Measurements from ENCODE around the gene NHLRC4. TPM values are rescaled to one million over a fixed set of nuclear protein-coding genes. Genes with fewer than 3 reads are reported as not detected.

The NHLRC4 gene
- polyA plus RNA-seq, 1 of the 3 experiments (the other 2 are of a cell fraction) = 0.69 TPM

DNA sequence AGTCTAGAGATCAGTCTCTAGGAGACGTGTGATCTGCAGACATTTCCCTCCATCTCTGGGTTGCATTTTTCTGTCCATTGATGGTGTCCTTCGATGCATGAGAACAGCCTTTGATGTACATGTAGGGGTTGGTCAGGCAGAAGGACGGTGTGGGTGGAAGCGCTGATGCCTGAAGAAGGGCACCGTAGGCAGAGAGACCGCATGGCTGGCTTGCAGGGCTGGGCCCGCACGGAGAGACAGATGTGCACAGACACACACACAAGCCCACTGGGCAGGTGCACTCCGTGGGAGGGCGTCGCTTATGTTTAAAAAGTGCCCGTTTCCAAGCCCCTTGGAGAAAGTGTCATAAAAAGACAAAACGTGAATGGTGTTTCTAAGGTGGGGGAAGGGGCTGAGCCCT, 48.3 kb downstream of the NHLRC4 start:
- Histone ChIP-seq H3K4me1 (ENCODE audit: control insufficient read depth in 1 of 2, insufficient read depth in 2 of 2, low read depth in 1 of 2, low read length in 1 of 2) (no peaks in the 10 kb centered on the region; a peak in 1 of 4 replicates), H3F3A (replicated peaks; ENCODE audit: insufficient read depth) (no peaks in the 10 kb centered on the region), H3K9me2 (no peaks in the 10 kb centered on the region), H3K9ac (no peak overlapping the region), H4K20me1 (ENCODE audit: insufficient read depth) (peaks cover 14% of the 10 kb centered on the region; the same call in 1 of the 2 replicates), H3K36me3 (replicated peaks in 1 of 2; ENCODE audit: control insufficient read depth in 1 of 2, insufficient read depth in 2 of 2, low read length in 1 of 2) (no peaks in the 10 kb centered on the region), H3K79me2 (ENCODE audit: insufficient read depth) (peaks cover 5% of the 10 kb centered on the region; the same call in 1 of the 2 replicates), H3K4me3 (ENCODE audit: low read depth in 2 of 2, low read length in 1 of 2) (no peak overlapping the region), H3K9me3 (no peaks in the 10 kb centered on the region), H3K27me3 (ENCODE audit: insufficient read depth) (no peaks in the 10 kb centered on the region), H3K4me2 (no peak overlapping the region), H2AFZ (ENCODE audit: low read depth) (no peak overlapping the region), H3K27ac (ENCODE audit: low read depth in 2 of 2, low read length in 1 of 2) (no peak overlapping the region)
- ChIA-PET POLR2A (no interaction called here), CTCF (no interaction called here)
- TF ChIP-seq RCOR1 (IDR thresholded peaks at IDR 0.05; ENCODE audit: low read length) = no peak
- TF ChIP-seq TAF1 (IDR thresholded peaks at IDR 0.05; ENCODE audit: borderline replicate concordance, low read depth, low read length) = no peak
- TF ChIP-seq FOXM1 (IDR thresholded peaks at IDR 0.05; ENCODE audit: low read depth) = no peak
- TF ChIP-seq, protein P1, sequence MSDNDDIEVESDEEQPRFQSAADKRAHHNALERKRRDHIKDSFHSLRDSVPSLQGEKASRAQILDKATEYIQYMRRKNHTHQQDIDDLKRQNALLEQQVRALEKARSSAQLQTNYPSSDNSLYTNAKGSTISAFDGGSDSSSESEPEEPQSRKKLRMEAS (IDR thresholded peaks at IDR 0.05; ENCODE audit: low read depth) = no peak
- no peak for TF ChIP-seq EZH2phosphoT487 (IDR thresholded peaks at IDR 0.05; ENCODE audit: borderline replicate concordance, low read depth)
- TF ChIP-seq, protein P2, sequence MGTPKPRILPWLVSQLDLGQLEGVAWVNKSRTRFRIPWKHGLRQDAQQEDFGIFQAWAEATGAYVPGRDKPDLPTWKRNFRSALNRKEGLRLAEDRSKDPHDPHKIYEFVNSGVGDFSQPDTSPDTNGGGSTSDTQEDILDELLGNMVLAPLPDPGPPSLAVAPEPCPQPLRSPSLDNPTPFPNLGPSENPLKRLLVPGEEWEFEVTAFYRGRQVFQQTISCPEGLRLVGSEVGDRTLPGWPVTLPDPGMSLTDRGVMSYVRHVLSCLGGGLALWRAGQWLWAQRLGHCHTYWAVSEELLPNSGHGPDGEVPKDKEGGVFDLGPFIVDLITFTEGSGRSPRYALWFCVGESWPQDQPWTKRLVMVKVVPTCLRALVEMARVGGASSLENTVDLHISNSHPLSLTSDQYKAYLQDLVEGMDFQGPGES (IDR thresholded peaks at IDR 0.05; ENCODE audit: low read depth, low read length) = no peak
- no peak for TF ChIP-seq FOXJ3 (CRISPR knock-in tag; IDR thresholded peaks at IDR 0.05)
- no peak for TF ChIP-seq POLR2AphosphoS5 (IDR thresholded peaks at IDR 0.05; ENCODE audit: low read depth, low read length)
- no peak for TF ChIP-seq CHD2 (IDR thresholded peaks at IDR 0.05; ENCODE audit: low read length, partially characterized antibody)
- no peak for TF ChIP-seq ELF1 (IDR thresholded peaks at IDR 0.05)
- DNase-seq = no peak
- WGBS (ENCODE audit: low lambda C conversion rate) = 98% methylated on average over 13 of the region's 13 CpGs

DNA sequence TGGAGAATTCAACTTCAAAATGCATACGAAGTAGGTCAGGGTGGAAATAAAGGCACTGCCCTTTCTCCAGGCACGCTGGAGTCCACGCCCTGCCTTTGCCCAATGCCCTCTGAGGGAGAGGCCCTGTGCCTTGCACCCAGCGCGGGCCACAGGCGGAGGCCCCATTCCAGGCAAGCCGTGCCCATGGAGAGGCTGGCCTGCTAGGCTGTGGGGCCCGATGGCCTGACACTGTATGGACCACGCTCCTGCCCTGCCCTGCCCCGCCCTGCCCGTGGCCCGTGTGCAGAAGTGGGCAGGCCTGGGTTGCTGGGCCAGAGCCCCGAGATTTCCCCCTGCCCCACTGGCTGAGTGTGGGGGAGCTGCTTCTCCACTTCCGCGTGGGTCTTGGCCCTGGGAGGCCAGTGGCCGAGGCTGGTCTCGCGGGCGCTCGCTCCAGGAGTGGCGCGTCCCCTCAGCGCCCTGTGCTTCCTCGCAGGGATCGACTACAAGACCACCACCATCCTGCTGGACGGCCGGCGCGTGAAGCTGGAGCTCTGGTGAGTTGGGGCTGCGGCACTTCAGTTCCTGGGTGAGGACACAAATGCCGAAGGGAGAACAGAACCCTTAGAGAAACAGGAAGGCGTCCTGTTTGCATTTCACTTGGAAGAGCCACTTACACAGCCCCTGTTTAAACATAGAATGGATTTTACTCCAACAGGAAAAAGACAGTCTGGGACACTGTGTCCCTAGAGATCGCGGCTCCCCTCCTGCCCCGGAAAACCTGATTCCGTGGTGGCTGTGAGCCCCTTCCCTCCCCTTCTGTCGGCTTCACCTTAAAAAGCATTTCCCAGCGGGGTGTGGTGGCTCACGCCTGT, 50.2 kb downstream of the NHLRC4 start:
- Histone ChIP-seq H3K4me2 (no peak overlapping the region), H3K4me1 (ENCODE audit: control insufficient read depth in 1 of 2, insufficient read depth in 2 of 2, low read depth in 1 of 2, low read length in 1 of 2) (no peaks in the 10 kb centered on the region; a peak in 1 of 4 replicates), H4K20me1 (ENCODE audit: insufficient read depth) (peaks cover 10% of the 10 kb centered on the region; the same call in 1 of the 2 replicates), H3K27me3 (ENCODE audit: insufficient read depth) (no peaks in the 10 kb centered on the region), H2AFZ (ENCODE audit: low read depth) (no peak overlapping the region), H3K27ac (ENCODE audit: low read depth in 2 of 2, low read length in 1 of 2) (no peak overlapping the region), H3K79me2 (ENCODE audit: insufficient read depth) (peaks cover 5% of the 10 kb centered on the region; the same call in 1 of the 2 replicates), H3K9me2 (no peaks in the 10 kb centered on the region), H3K9me3 (no peaks in the 10 kb centered on the region), H3K9ac (no peak overlapping the region), H3F3A (replicated peaks; ENCODE audit: insufficient read depth) (no peaks in the 10 kb centered on the region), H3K4me3 (ENCODE audit: low read depth in 2 of 2, low read length in 1 of 2) (no peak overlapping the region), H3K36me3 (replicated peaks in 1 of 2; ENCODE audit: control insufficient read depth in 1 of 2, insufficient read depth in 2 of 2, low read length in 1 of 2) (no peaks in the 10 kb centered on the region)
- CTCF ChIA-PET = no interaction called here
- TF ChIP-seq RFX5 (IDR thresholded peaks at IDR 0.05; ENCODE audit: low read length) (no peak), POLR2AphosphoS5 (IDR thresholded peaks at IDR 0.05; ENCODE audit: low read depth, low read length) (no peak), FOSL2 (IDR thresholded peaks at IDR 0.05; ENCODE audit: borderline replicate concordance, low read depth) (no peak), RXRA (IDR thresholded peaks at IDR 0.05; ENCODE audit: borderline replicate concordance, low read depth) (no peak), SMC3 (IDR thresholded peaks at IDR 0.05; ENCODE audit: low read depth, low read length) (no peak)
- POLR2A ChIA-PET = no interaction called here
- 98% methylated on average over 28 of the region's 39 CpGs for WGBS (ENCODE audit: low lambda C conversion rate)
- DNase-seq = no peak
